HL-60 (cell line): Measurements from ENCODE around the gene VSX1.

Experiments used
- GABPA ChIP-seq: IDR thresholded peaks from 2 replicates; pipeline ENCODE4 v1.6.1; 2012; ENCODE audit warnings: low read depth
- POLR2AphosphoS5 ChIP-seq: IDR thresholded peaks from 2 replicates; pipeline ENCODE4 v1.6.1; 2012; ENCODE audit warnings: low read depth
- SPI1 ChIP-seq: IDR thresholded peaks from 2 replicates; pipeline ENCODE4 v1.6.1; 2012; ENCODE audit warnings: low read depth, mild to moderate bottlenecking, borderline replicate concordance
- TF ChIP-seq, protein P1 (sequence below): IDR thresholded peaks from one replicate; pipeline ENCODE4 v1.5.1; 2011; ENCODE audit warnings: low read length, control low read depth, inconsistent platforms; ENCODE audit not compliant: insufficient read depth

DNA sequence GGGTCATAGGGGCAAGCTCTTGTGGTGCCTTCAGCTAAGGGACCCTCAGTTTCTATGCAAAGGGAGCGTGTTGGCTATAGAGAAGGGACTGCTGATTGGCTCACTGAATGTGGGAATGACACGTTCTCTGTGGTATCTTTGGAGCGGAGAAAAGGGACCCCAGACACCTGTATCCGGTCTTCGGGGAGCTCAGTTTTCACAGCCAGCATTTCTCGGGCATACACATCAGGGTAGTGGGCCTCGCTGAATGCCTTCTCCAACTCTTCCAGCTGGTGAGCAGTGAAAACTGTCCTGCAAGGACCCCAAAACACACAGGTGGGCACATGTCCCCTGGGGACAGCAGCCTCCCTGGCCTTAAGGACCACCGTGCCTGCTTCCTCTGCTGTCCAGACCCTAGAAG, 3.3 kb downstream of the VSX1 start:
- TF ChIP-seq GABPA = no peak
- TF ChIP-seq, protein P1, sequence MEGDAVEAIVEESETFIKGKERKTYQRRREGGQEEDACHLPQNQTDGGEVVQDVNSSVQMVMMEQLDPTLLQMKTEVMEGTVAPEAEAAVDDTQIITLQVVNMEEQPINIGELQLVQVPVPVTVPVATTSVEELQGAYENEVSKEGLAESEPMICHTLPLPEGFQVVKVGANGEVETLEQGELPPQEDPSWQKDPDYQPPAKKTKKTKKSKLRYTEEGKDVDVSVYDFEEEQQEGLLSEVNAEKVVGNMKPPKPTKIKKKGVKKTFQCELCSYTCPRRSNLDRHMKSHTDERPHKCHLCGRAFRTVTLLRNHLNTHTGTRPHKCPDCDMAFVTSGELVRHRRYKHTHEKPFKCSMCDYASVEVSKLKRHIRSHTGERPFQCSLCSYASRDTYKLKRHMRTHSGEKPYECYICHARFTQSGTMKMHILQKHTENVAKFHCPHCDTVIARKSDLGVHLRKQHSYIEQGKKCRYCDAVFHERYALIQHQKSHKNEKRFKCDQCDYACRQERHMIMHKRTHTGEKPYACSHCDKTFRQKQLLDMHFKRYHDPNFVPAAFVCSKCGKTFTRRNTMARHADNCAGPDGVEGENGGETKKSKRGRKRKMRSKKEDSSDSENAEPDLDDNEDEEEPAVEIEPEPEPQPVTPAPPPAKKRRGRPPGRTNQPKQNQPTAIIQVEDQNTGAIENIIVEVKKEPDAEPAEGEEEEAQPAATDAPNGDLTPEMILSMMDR = no peak
- no peak for TF ChIP-seq POLR2AphosphoS5
- TF ChIP-seq SPI1 = no peak
